GM21528 (cell line): ENCODE data around the gene ACAT2.
"Not testable (repeated sequence)": the region's sequence is repeated elsewhere in the genome, so short reads cannot be mapped to it uniquely, and the experiment has no call there.

Experiments
- ATAC-seq: cut with Tn5 transposase; IDR thresholded peaks from one replicate; pipeline ENCODE4 v1.9.1; 2021; ENCODE audit warnings: mild to moderate bottlenecking, moderate library complexity; ENCODE audit not compliant: unreplicated experiment, low FRiP score

Gene ACAT2

GRCh38 chr6:159729598-159730331, 32.1 kb upstream of the ACAT2 start:
- ATAC-seq: no peak

- no peak for ATAC-seq
Observed at GRCh38 chr6:159730332-159730676, 31.5 kb upstream of the ACAT2 start.

GRCh38 chr6:159732550-159732949, 29.3 kb upstream of the ACAT2 start:
- not testable (repeated sequence) for ATAC-seq

- not testable (repeated sequence) for ATAC-seq
Observed at GRCh38 chr6:159733395-159733794, 28.4 kb upstream of the ACAT2 start.

- no peak for ATAC-seq
Observed at GRCh38 chr6:159736908-159737307, 24.9 kb upstream of the ACAT2 start.

GRCh38 chr6:159739341-159739740, 22.5 kb upstream of the ACAT2 start:
- ATAC-seq: no peak

- no peak for ATAC-seq
Observed at GRCh38 chr6:159742165-159742564, 19.7 kb upstream of the ACAT2 start.

- no peak for ATAC-seq
Observed at GRCh38 chr6:159745081-159745480, 16.8 kb upstream of the ACAT2 start.

- no peak for ATAC-seq
Observed at GRCh38 chr6:159746759-159747158, 15.1 kb upstream of the ACAT2 start.

- ATAC-seq: not testable (repeated sequence)
Observed at GRCh38 chr6:159748127-159748526, 13.7 kb upstream of the ACAT2 start.

GRCh38 chr6:159751448-159751847, 10.4 kb upstream of the ACAT2 start:
- no peak for ATAC-seq

GRCh38 chr6:159753081-159753872, 8.6 kb upstream of the ACAT2 start:
- no peak for ATAC-seq

- ATAC-seq: no peak
Observed at GRCh38 chr6:159754401-159754800, 7.4 kb upstream of the ACAT2 start.

- no peak for ATAC-seq
Observed at GRCh38 chr6:159754959-159755914, 6.6 kb upstream of the ACAT2 start.

- ATAC-seq: no peak
Observed at GRCh38 chr6:159756508-159756907, 5.3 kb upstream of the ACAT2 start.

GRCh38 chr6:159758031-159759001, 3.5 kb upstream of the ACAT2 start:
- ATAC-seq: no peak

- ATAC-seq: no peak
Observed at GRCh38 chr6:159759645-159760044, 2.2 kb upstream of the ACAT2 start.

- no peak for ATAC-seq
Observed at GRCh38 chr6:159760602-159761057, 1.2 kb upstream of the ACAT2 start.

GRCh38 chr6:159761129-159761872, 544 bp upstream of the ACAT2 start:
- ATAC-seq: peak; percentile 0
